DMS 273 treated with DMSO at 0.1 percent for 48 hours (cell line): ENCODE results near the gene SPRR3.

Source experiments
- DNase-seq: peaks from one replicate; lab custom pipeline; 2025; lab: John Stamatoyannopoulos, UW

The SPRR3 gene, protein sequence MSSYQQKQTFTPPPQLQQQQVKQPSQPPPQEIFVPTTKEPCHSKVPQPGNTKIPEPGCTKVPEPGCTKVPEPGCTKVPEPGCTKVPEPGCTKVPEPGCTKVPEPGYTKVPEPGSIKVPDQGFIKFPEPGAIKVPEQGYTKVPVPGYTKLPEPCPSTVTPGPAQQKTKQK

DNA sequence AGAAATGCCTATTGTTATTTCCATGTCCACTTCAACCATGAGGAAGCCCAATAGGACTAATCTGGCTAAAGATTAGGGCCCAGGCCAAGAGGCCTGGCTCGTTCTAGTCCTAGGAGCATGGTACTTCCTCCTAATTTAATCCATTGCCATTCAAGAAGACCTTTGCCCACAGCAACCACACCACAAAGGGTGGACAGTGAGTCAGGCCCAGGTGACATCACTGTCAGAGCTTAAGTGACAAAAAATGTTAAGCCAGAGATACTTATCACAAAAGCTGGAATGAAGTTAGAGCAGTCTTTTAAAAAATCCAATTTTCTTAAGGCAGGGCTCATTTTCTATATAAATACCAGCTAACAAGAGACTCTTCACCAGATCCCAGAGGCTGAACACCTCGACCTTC lies at the start of gene SPRR3:
TSS of gene SPRR3 (plus strand) at position 368 of the 400 bp plus-strand sequence. CDS start 1,272 bp downstream, outside the sequence.
- no peak for DNase-seq

DNA sequence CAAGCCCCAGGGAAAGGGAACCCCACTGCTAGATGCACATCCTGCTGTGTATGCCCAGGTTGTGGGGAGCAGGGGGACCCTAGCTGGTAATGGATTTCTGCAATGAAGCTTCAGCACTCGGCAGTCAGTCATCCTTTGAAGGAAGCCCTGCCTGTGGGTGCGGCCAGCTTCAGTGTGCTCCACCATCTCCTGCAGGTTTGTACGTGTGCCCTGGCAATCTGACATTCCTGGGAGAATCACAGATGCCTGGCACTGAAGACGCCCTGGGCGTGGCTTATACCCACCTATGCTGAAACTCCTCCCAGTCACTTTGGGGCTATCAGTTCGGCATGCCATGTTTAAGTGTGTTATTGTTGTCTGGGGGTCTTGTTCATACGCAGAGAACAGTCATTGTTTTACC lies 47.8 kb upstream of the SPRR3 start:
- no peak for DNase-seq

DNA sequence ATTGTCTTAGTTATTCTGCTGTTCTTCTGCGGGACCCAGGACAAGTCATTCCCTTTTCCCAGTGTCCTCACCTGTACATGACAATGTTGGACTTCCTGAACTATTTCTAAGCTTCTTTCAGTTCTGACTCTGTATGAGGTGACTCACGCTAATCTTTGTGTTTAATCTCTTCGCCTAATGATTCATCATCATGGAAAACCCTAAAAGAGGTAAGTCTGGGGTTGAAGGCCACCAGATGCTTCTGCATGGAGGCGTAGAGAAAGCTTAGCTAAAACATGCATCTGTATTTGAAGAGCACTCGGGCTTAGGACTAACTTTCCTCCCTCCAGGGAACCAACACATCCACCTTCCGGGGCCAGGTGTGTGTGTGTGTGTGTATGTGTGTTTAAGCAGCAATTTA lies 47.1 kb upstream of the SPRR3 start:
- DNase-seq: no peak

DNA sequence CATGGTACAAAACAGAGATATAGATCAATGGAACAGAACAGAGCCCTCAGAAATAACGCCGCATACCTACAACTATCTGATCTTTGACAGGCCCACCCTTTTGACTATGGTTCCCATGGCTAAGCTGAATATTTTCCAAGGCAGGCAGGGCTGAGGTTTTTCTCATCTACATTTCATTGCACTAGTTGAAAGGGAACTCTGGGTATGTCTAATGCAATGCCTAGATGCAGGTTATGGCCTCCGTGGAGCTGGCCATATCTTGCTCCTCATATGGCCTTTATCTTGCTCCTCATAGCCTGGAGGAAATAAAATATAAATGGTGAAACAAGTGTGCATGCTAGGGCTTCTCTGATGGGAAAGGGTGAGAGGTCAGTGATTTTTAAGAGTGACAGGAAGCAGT lies 44.0 kb upstream of the SPRR3 start:
- no peak for DNase-seq

DNA sequence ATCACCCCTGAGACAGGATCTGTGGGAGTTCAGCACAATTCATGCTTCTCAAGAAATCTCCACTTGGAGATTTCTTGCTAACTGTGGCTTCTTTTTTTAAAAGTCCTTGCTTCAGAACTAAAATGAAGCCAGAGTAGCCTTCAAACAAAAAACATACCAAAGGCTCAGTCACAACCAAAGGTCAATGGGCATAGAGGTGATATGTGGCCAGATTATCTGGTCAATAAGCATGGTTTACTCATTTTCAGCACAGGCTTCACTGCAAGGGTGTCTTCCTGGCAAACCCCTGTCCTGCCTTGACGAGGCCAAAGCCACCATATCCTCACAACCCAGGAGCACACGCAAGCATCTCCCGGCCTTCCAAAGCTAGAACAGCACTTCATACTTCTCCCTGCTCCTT lies 42.3 kb upstream of the SPRR3 start:
- DNase-seq: no peak

- DNase-seq: no peak
Measured at GRCh38 chr1:152959801-152960451, 41.6 kb upstream of the SPRR3 start.

DNA sequence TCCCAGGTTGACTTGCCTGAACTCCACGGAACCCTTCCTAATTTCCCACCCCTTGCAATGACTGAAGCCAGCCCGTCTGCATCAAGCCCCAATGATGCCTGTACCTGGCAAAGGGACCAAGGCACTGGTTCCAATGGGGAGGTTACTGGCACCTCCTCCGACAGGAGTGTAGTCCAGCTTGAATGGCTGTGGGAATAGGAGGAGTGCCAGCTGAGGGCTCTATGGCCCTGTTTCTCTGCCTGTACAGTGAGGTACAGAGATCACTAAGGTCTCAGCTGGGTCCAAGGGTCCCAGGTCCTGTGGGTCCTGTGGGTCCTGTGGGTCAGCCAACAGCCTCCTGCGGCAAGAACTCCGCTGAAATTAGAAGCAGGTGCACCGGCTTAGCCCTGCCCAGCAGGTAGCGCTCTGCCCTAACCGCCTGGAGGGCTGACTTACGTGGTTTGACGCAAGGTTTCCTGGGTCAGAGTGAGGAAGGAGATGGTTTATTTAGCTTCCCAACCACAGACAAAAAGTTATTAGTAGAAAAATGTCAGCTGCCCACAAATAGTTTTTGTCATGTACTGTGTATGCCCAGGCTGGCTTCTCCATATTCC lies 41.0 kb upstream of the SPRR3 start:
- DNase-seq: no peak

- no peak for DNase-seq
Measured at GRCh38 chr1:152961226-152961891, 40.2 kb upstream of the SPRR3 start.

DNA sequence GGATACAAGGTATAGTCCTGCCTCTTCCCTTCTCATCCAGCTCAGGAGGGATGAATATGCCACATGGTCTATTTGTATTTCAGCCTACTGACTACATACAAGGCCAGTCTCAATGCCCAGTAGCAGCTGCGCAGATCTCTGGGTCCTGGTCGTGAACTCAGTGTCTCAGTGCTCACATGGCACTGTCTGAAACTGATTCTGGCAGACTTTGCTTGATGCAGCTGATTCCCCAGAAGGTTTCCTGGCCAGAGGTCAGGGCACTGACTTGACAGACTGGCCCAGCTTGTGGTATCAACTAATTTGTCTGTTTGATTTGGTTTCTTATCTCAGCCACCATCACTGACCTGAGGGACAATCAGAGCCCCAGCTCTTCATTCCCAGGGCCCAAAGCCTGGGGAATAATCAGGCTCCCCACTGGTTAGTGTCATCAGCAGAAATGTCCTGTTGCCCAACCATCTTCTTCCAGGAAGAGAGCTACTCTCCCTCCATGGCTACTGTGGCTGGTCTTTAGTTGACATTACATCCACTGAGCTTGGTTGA lies 38.6 kb upstream of the SPRR3 start:
- no peak for DNase-seq

DNA sequence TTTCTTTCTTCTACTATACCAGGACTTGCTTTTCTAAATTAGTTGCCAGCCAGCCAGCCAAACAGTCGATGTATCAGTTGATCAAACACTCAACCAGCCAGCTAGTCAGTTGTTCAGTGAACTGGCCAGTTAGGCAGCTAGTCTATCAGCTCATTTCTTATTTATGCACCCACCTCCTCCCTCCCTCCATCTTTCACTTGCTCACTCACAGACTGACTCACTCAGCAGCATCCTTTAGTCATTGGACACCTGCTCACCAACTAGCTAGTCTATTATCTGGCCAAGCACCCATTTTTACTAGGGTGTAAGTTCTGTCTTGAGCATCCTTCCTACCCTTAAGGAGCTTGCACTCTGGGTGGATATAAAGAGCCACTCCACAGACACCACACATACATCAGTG lies 37.0 kb upstream of the SPRR3 start:
- no peak for DNase-seq

DNA sequence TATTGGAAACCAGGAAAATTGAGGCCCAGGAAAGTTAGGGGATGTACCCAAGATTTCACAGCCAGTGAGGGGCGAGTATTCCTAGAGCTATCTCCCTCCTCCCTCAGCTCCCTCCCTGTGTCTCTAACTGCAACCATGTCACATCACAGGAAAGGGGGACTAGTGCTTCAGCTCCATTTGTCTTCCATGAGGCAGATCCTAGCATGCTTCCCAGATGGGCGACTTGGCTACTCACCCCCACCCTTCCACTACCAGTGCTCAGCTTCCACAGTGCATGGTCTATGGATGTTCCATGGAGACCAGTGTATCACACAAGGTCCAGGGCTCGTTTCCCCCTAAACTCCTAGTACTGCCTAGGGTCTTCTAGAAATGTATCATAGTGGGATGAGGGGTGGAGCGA lies 35.7 kb upstream of the SPRR3 start:
- no peak for DNase-seq

DNA sequence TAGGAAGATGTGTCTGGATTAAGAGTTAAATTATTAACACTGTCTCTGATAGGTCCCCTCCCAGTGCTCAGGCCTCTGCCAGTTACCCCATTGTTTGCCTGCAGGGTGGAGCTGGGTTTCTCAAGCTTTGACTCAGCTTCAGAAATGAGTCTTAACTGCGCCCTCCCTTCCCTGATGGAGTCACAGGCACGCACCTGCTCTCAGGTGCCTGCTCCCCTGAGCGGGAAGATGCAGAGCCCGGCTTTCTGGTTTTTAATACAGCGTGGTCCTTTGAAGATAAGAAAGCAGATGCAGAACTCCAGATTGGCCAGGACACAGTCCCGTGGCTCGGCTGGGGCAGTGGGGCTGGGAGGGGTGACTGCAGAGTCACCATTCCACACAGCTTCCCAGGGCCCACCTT lies 34.3 kb upstream of the SPRR3 start:
- DNase-seq: no peak

DNA sequence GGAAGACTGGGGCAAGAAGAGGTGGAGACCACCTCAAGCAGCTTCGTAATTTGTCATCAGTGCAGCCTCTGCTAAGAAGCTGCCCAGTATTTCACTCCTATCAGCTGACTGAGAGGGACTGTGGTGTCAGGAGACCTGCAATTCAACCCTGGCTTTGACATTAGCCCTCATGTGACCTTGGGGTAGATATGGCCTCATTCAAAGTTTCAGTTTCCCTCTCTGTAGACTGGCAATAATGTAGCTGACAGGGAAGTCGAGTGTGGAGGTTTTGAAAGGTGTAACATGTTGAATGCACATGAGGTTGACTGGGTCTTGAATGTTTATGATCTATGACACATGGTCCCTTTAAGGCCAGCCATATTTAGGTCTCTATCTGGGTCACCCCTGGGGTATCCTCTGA lies 33.3 kb upstream of the SPRR3 start:
- DNase-seq: no peak

DNA sequence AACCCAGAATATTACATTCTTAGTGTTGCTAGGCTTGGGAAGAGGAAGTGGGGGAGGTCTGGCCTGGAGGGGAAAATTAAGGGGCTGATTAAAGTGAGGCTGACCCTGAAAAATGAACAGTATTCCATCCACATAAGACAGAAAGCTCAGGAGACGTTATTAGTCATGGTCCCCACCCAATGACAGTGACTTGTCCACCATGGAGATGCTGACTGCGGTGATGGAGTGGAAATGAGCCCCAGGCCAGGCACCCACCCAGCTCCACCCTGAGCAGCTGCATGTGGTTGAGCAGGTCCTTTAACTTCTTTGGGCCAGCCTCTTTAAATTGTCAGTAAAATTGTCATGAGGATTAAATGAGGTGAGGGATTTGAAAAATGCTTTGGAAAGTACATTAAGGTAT lies 32.5 kb upstream of the SPRR3 start:
- DNase-seq: no peak

- DNase-seq: no peak
Measured at GRCh38 chr1:152970495-152970894, 31.1 kb upstream of the SPRR3 start, which contains the start of gene SPRR4. TSS of gene SPRR4 (plus strand) at chr1:152970648. CDS start at chr1:152971891, 1,243 bp downstream.

- DNase-seq: no peak
Measured at GRCh38 chr1:152972196-152972886, 29.2 kb upstream of the SPRR3 start.

DNA sequence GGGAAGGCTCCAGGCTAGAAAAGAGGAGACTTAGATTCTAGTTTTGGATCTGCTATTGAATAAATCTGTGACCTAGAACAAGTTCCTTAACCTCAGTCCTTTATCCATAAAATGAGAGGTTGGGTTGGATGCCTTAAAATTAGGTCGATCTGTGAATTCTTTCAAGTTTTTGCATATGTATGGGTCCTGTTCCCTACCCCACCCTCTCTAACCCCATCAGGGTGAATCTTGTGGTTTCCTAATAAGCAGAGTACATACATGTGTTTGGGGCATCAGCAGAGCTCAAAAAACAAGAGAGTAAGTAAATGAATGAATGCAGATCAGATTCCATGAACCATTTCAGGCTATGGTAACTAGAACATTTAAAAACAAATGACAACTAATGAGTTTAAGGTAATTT lies 24.9 kb upstream of the SPRR3 start:
- no peak for DNase-seq

DNA sequence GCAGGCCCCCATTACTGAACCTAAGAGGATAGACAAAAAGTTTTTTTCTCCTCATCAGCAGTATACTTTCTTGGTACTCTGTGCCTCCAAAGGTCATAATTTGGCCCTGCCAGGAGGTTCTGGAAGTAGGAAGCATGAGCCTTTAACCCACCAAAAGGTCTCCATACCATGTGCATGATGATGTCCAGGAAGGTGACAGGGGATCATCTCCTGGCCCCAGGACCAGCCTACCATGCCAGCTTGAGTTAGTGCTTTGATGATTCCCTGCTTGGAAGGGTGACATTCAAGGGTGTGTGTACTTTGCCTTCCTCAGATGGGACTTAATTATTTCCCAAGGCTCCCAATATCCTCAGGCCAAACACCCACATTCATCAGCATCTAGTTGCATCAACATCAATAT lies 23.9 kb upstream of the SPRR3 start:
- DNase-seq: no peak

DNA sequence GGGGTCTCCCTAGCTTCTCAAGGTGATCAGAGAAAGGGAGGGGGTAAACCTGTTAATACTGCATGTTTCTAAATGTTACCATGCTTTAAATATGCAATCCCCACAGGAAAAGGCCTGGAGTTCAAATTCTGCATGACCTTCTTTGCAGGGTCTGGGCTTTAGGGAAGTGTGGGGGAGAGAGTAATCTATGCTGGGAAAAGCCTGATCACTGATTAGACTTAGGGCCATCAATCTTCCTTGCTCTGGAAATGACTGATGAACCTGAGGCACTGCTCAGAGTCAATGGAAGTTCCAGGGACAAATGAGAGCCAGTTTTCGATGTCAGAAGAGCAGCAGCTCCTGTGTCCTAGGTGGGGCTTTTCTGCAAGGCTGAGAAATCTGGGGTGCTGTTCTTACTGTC lies 20.9 kb upstream of the SPRR3 start:
- DNase-seq: no peak

- no peak for DNase-seq
Measured at GRCh38 chr1:152981146-152981871, 20.2 kb upstream of the SPRR3 start.

- DNase-seq: no peak
Measured at GRCh38 chr1:152982076-152982475, 19.5 kb upstream of the SPRR3 start.

DNA sequence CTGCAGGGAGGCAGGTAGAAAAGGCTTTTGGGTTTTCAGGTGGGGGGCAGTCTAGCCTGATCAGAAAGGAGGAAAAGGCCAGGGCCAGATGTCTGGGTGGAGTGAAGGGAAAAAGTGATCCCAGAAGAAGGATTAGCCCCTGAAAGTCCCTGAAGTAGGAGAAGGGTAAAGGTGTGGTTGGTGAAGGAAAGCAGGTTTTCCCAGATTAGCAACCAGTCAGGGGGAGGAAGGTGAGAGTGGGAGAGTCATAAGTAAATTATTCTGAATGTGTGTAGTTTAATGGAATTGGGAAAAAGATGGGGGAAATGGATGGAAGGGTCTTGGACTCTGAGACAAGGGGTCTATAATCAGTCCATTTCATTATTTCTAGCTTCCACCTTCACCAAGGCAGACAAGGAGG lies 18.3 kb upstream of the SPRR3 start:
- no peak for DNase-seq
